HG03108 (cell line): ENCODE measurements around the gene CARNS1.

Experiments
- ATAC-seq: cut with Tn5 transposase; IDR thresholded peaks from one replicate; pipeline ENCODE4 v1.9.1; 2021; ENCODE audit warnings: moderate library complexity; ENCODE audit not compliant: unreplicated experiment

CARNS1 gene

GRCh38 chr11:67376063-67376820 lies 39.2 kb upstream of the CARNS1 start:
- ATAC-seq: no peak

- ATAC-seq: no peak
Observed at GRCh38 chr11:67376873-67377808, 38.3 kb upstream of the CARNS1 start.

GRCh38 chr11:67378544-67378943 lies 36.9 kb upstream of the CARNS1 start:
- ATAC-seq: no peak

- no peak for ATAC-seq
Observed at GRCh38 chr11:67379061-67380058, 36.1 kb upstream of the CARNS1 start.

GRCh38 chr11:67381244-67381972 lies 34.1 kb upstream of the CARNS1 start:
- no peak for ATAC-seq

- ATAC-seq: peak; percentile 42
Observed at GRCh38 chr11:67382276-67383136, 33.0 kb upstream of the CARNS1 start.

GRCh38 chr11:67384851-67385366 lies 30.6 kb upstream of the CARNS1 start:
- ATAC-seq: no peak

GRCh38 chr11:67387069-67387468 lies 28.4 kb upstream of the CARNS1 start:
- ATAC-seq: no peak

- no peak for ATAC-seq
Observed at GRCh38 chr11:67387518-67387917, 28.0 kb upstream of the CARNS1 start.

- no peak for ATAC-seq
Observed at GRCh38 chr11:67389477-67389876, 26.0 kb upstream of the CARNS1 start.

- peak; percentile 8 for ATAC-seq
Observed at GRCh38 chr11:67390947-67391303, 24.6 kb upstream of the CARNS1 start.

GRCh38 chr11:67391304-67392182 lies 23.9 kb upstream of the CARNS1 start, which contains the start of gene RAD9A:
TSS of gene RAD9A (plus strand) at chr11:67391986. CDS start at chr11:67392045, 59 bp downstream.
- ATAC-seq: peak; percentile 38

GRCh38 chr11:67392183-67392715 lies 23.2 kb upstream of the CARNS1 start:
- no peak for ATAC-seq

GRCh38 chr11:67393437-67393836 lies 22.0 kb upstream of the CARNS1 start:
- ATAC-seq: no peak

- ATAC-seq: no peak
Observed at GRCh38 chr11:67393990-67394389, 21.5 kb upstream of the CARNS1 start.

GRCh38 chr11:67395555-67396258 lies 19.8 kb upstream of the CARNS1 start:
- no peak for ATAC-seq

GRCh38 chr11:67396259-67396581 lies 19.3 kb upstream of the CARNS1 start:
- ATAC-seq: no peak
